Measurements from ENCODE around the gene TMEM243. TPM values are rescaled to one million over a fixed set of nuclear protein-coding genes. Genes with fewer than 3 reads are reported as not detected.

TMEM243 gene
- total RNA-seq, 2 donors from 2014 or later: 16.4 to 23.1 TPM

DNA sequence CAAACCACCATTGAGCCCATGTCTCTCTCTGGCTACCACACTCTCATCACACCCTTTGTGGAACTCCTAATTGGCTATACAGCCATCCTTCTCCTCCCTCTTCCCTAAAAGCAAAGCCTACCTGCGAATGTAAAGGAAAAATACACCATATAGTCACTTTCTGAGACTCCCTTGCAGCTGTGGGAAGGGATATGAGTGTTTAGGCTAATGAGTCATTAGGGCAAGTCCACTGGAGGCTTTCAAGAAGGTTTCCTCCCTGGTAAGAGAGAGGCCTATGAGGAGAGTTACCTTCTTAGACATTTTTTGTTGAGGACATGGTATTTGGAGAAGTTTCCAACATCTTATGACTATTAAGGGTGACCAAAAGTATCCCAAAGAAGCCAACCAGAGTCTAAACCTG, 4.1 kb upstream of the TMEM243 start:
- Histone ChIP-seq H3K4me3 (no peak overlapping the region), H3K9me3 (no peaks in the 10 kb centered on the region), H3K4me1 (no peaks in the 10 kb centered on the region), H3K9ac (ENCODE audit: low read depth in 2 of 2, low read length in 2 of 2) (no peak overlapping the region), H3K36me3 (no peaks in the 10 kb centered on the region), H3K27ac (no peak overlapping the region), H3K27me3 (no peaks in the 10 kb centered on the region)
- DNase-seq: no peak
- TF ChIP-seq, protein P1, sequence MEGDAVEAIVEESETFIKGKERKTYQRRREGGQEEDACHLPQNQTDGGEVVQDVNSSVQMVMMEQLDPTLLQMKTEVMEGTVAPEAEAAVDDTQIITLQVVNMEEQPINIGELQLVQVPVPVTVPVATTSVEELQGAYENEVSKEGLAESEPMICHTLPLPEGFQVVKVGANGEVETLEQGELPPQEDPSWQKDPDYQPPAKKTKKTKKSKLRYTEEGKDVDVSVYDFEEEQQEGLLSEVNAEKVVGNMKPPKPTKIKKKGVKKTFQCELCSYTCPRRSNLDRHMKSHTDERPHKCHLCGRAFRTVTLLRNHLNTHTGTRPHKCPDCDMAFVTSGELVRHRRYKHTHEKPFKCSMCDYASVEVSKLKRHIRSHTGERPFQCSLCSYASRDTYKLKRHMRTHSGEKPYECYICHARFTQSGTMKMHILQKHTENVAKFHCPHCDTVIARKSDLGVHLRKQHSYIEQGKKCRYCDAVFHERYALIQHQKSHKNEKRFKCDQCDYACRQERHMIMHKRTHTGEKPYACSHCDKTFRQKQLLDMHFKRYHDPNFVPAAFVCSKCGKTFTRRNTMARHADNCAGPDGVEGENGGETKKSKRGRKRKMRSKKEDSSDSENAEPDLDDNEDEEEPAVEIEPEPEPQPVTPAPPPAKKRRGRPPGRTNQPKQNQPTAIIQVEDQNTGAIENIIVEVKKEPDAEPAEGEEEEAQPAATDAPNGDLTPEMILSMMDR (IDR thresholded peaks at IDR 0.05): no peak
- intact Hi-C loops (cut with DNase I): loop anchor here (10.0 kb wide), 1 partner anchor 59 kb away; no protein-coding TSS in a partner anchor

DNA sequence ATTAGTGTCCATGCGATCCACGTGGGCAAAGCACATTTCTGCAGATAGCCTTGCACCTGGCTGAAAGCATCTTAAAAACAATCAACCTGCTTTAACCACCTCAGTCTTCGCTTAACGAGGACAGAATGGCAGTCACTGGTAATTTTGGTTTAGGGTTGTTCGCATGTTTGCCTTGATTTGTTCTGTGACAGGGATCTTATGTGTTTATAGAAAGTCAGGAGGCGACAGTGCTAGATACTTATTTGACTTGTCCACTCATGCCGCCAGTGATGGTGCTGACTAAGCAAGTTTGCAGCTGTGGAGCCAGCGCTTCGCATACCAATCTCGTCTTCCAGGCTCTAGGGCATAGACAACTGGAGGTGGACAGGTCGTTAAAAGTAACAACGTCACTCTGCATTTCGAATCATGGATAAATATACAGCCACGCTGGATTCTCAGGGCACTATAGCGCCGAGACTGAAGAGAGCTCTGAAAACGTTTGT, 1.2 kb upstream of the TMEM243 start:
- intact Hi-C loops (cut with DNase I): loop anchor here (10.0 kb wide), 1 partner anchor 56 kb away; no protein-coding TSS in a partner anchor
- H3K9ac ChIP-seq (ENCODE audit: low read depth in 2 of 2, low read length in 2 of 2): peak overlapping the region in 1 of 2 donors; percentile 21
- H3K27ac ChIP-seq: no peak overlapping the region
- no peaks in the 10 kb centered on the region for H3K4me1 ChIP-seq
- peak; percentile 41 for DNase-seq
- no peaks in the 10 kb centered on the region for H3K9me3 ChIP-seq
- TF ChIP-seq, protein P1 (IDR thresholded peaks at IDR 0.05): no peak
- no peaks in the 10 kb centered on the region for H3K36me3 ChIP-seq
- H3K4me3 ChIP-seq: peak overlapping the region; percentile 77
- no peaks in the 10 kb centered on the region for H3K27me3 ChIP-seq

DNA sequence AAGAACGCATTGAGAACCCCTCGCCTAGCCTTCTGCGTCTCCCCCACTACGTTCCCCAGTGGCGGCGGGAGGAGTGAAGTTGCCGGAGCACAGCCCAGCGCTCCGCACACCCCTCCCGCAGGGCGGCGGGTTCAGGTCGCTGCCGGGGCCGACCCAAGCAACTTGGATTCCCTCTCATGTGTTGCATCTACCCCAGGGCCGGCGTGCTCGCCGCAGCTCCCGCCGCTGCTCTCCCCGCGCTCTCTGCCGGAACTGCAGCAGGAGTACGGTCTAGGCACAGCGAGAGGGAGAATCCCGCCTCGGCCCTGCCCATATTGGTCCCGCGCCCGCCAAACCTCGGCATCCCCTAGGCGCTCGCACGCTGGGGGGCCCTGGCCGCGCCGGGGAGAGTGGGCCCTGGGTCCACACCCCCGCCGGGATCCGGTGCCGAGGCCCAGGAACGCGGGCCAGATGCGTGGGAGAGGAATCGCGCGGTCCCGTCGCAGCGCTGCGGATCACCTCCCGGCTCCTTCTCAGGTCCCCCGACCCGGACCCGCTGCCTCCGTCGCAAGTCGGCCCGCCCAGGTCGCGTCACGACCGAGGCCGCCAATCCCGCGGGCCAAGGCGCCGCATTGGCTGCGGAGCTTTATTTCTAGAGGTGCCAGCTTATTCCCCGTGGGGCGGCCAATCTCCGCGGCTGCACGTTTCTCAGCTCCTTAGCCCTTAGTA, 648 bp upstream of the TMEM243 start:
- H3K4me3 ChIP-seq: peak overlapping the region; percentile 77
- H3K9ac ChIP-seq (ENCODE audit: low read depth in 2 of 2, low read length in 2 of 2): peak overlapping the region; percentile 77 to 89
- no peaks in the 10 kb centered on the region for H3K27me3 ChIP-seq
- intact Hi-C loops (cut with DNase I): loop anchor here (10.0 kb wide), 1 partner anchor 55 kb away; no protein-coding TSS in a partner anchor
- H3K27ac ChIP-seq: peak overlapping the region; percentile 84
- no peaks in the 10 kb centered on the region for H3K36me3 ChIP-seq
- no peaks in the 10 kb centered on the region for H3K4me1 ChIP-seq
- H3K9me3 ChIP-seq: no peaks in the 10 kb centered on the region
- TF ChIP-seq, protein P1 (IDR thresholded peaks at IDR 0.05): no peak
- DNase-seq: peak; percentile 91

DNA sequence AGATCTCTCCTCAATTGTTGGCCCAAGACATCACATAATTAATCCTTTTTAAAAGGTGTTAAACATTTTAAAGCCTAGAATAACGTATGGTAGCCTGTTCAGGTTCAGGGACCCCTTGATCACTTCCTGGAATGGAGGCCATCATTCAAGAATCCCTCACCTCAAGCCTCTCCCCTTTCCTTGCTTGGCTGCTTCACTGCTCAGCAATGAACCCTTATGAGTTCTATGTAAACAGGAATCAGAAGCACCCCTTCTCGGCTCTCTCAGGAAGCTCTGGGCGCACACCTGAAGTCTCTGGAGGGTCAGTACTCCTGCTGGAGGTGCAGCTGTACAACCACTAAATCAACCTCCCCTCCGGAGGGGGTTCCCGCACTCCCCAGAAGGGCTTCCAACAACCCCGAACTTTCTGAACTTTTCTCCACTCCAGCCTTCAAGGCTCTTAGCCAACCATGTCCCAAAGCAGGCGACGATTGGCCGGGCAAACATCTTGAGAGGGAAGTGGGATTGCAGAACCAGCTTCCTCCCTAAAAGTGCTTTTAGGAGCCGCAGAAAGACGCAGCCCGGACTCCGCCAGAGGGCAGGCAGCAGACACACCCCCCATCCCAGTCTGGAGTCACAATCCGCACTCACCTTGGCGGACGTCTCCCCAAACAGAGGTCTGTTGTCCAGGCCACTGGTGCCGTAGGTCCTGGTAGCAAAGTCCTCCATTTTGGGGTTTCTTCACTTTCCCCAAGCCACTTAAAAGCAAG, 562 bp downstream of the TMEM243 start:
- DNase-seq: peak; percentile 71
- H3K36me3 ChIP-seq: no peaks in the 10 kb centered on the region
- TF ChIP-seq, protein P1 (IDR thresholded peaks at IDR 0.05): no peak
- peak overlapping the region; percentile 84 for H3K27ac ChIP-seq
- no peaks in the 10 kb centered on the region for H3K9me3 ChIP-seq
- H3K4me3 ChIP-seq: peak overlapping the region; percentile 77
- intact Hi-C loops (cut with DNase I): no loop called here
- H3K27me3 ChIP-seq: no peaks in the 10 kb centered on the region
- no peaks in the 10 kb centered on the region for H3K4me1 ChIP-seq
- H3K9ac ChIP-seq (ENCODE audit: low read depth in 2 of 2, low read length in 2 of 2): peak overlapping the region; percentile 77 to 89

DNA sequence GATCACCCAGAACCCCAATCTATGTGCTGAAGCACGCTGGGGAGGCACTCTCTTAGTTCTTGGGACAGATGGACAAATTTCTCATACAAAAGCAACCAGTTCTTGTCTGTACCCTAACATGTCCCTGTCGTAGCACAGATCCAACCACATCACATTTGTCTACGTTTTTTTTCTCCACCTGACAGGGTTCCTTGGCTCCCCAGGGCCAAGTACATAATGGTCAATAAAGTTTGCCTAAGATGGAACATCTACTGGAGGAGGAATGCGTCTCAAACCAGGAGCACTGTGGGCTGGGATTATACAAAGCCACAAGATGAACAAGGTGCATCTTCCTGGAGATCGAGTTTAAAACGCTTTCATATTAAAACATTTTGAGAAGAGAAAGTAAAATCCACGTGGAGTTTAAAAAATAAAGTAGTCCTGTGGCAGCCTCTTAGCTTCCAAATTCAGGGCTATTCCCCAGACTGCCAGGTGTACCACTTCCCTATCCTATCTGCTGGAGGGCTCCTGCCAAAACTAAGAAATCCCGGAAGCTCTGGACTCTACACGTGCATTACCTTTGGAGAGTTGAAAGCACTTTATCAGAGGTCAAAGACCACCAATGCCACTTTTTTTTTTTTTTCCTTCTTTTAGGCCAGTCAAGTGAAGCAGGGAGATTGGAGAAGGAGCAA, 1.4 kb downstream of the TMEM243 start:
- H3K4me3 ChIP-seq: peak overlapping the region; percentile 77
- H3K36me3 ChIP-seq: no peaks in the 10 kb centered on the region
- no peaks in the 10 kb centered on the region for H3K9me3 ChIP-seq
- TF ChIP-seq, protein P1 (IDR thresholded peaks at IDR 0.05): no peak
- DNase-seq: no peak
- H3K4me1 ChIP-seq: no peaks in the 10 kb centered on the region
- intact Hi-C loops (cut with DNase I): no loop called here
- peak overlapping the region; percentile 84 for H3K27ac ChIP-seq
- H3K27me3 ChIP-seq: no peaks in the 10 kb centered on the region
- peak overlapping the region in 1 of 2 donors; percentile 89 for H3K9ac ChIP-seq (ENCODE audit: low read depth in 2 of 2, low read length in 2 of 2)
